HEK293 (cell line): ENCODE results near the gene ISG20L2.

Experiments
- HOXA7 ChIP-seq: sonication (generic); formaldehyde crosslinking; IDR thresholded peaks from 2 replicates; pipeline ENCODE4 v1.8.1; 2022; ENCODE audit warnings: missing genetic modification reagents, borderline replicate concordance
- OVOL3 ChIP-seq: fragments of 450-650 bp; formaldehyde crosslinking; IDR thresholded peaks from 2 replicates; pipeline ENCODE4 v1.5.1; 2016; ENCODE audit warnings: missing biosample characterization, missing genetic modification characterization
- PRDM1 ChIP-seq: fragments of 450-650 bp; formaldehyde crosslinking; IDR thresholded peaks from 2 replicates; pipeline ENCODE4; 2016; ENCODE audit warnings: missing biosample characterization, missing genetic modification characterization
- SALL2 ChIP-seq: fragments of 450-650 bp; formaldehyde crosslinking; IDR thresholded peaks from 2 replicates; pipeline ENCODE4 v1.5.0; 2017; ENCODE audit warnings: missing biosample characterization, mild to moderate bottlenecking, missing genetic modification characterization, borderline replicate concordance
- ZEB2 ChIP-seq: fragments of 450-650 bp; formaldehyde crosslinking; IDR thresholded peaks from 2 replicates; pipeline ENCODE4 v1.5.1; 2016; ENCODE audit warnings: missing biosample characterization, missing genetic modification characterization
- ZFP37 ChIP-seq: fragments of 450-650 bp; formaldehyde crosslinking; IDR thresholded peaks from 2 replicates; pipeline ENCODE4 v1.5.1; 2016; ENCODE audit warnings: missing biosample characterization, missing genetic modification characterization
- ZNF146 ChIP-seq: fragments of 450-650 bp; formaldehyde crosslinking; IDR thresholded peaks from 2 replicates; pipeline ENCODE4 v1.5.1; 2016; ENCODE audit warnings: missing biosample characterization, missing genetic modification characterization
- ZNF19 ChIP-seq: fragments of 450-650 bp; formaldehyde crosslinking; IDR thresholded peaks from 2 replicates; pipeline ENCODE4; 2016; ENCODE audit warnings: missing biosample characterization, missing genetic modification characterization, low read depth
- ZNF416 ChIP-seq: fragments of 450-650 bp; formaldehyde crosslinking; IDR thresholded peaks from 2 replicates; pipeline ENCODE4 v1.5.1; 2016; ENCODE audit warnings: missing biosample characterization, missing genetic modification characterization
- ZNF600 ChIP-seq: fragments of 450-650 bp; formaldehyde crosslinking; IDR thresholded peaks from 2 replicates; pipeline ENCODE4 v1.5.1; 2016; ENCODE audit warnings: missing biosample characterization, missing genetic modification characterization
- ZNF654 ChIP-seq: fragments of 450-650 bp; formaldehyde crosslinking; IDR thresholded peaks from 2 replicates; pipeline ENCODE4 v1.5.1; 2016; ENCODE audit warnings: low read depth, missing biosample characterization, missing genetic modification characterization
- ZNF670 ChIP-seq: fragments of 450-650 bp; formaldehyde crosslinking; IDR thresholded peaks from 2 replicates; pipeline ENCODE4 v1.5.1; 2016; ENCODE audit warnings: missing biosample characterization, missing genetic modification characterization, low read depth
- TF ChIP-seq, protein P1 (sequence below): fragments of 450-650 bp; formaldehyde crosslinking; IDR thresholded peaks from 2 replicates; pipeline ENCODE4 v1.5.1; 2016; ENCODE audit warnings: missing biosample characterization, missing genetic modification characterization
- TF ChIP-seq, protein P2 (sequence below): fragments of 450-650 bp; formaldehyde crosslinking; IDR thresholded peaks from 2 replicates; pipeline ENCODE4 v1.5.1; 2016; ENCODE audit warnings: missing biosample characterization, missing genetic modification characterization

DNA sequence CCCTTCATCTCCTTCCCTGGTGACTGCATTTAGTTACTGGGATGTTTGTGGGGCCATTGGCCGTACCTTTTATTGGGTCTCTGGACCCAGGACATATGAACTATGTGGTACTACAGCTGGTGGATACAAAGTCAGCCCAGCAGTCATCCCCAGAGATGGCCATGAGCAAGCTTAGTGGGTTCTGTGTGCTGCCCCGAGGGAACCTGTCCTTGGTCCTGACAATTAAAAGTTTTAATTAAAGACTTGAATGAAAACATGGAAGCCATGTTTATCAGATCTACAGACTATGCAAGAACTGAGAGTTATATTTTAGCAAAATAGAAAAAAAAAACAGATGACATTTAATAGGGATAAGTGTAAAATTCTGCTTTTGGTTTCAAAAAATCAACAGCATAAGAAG, 48.5 kb downstream of the ISG20L2 start:
- no peak for TF ChIP-seq ZNF654 (tag by site-specific recombination)
- TF ChIP-seq, protein P1, sequence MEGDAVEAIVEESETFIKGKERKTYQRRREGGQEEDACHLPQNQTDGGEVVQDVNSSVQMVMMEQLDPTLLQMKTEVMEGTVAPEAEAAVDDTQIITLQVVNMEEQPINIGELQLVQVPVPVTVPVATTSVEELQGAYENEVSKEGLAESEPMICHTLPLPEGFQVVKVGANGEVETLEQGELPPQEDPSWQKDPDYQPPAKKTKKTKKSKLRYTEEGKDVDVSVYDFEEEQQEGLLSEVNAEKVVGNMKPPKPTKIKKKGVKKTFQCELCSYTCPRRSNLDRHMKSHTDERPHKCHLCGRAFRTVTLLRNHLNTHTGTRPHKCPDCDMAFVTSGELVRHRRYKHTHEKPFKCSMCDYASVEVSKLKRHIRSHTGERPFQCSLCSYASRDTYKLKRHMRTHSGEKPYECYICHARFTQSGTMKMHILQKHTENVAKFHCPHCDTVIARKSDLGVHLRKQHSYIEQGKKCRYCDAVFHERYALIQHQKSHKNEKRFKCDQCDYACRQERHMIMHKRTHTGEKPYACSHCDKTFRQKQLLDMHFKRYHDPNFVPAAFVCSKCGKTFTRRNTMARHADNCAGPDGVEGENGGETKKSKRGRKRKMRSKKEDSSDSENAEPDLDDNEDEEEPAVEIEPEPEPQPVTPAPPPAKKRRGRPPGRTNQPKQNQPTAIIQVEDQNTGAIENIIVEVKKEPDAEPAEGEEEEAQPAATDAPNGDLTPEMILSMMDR (tag by site-specific recombination) = no peak
- no peak for TF ChIP-seq SALL2 (tag by site-specific recombination)
- no peak for TF ChIP-seq ZNF416 (tag by site-specific recombination)
- TF ChIP-seq, protein P2, sequence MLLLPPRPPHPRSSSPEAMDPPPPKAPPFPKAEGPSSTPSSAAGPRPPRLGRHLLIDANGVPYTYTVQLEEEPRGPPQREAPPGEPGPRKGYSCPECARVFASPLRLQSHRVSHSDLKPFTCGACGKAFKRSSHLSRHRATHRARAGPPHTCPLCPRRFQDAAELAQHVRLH = no peak
- TF ChIP-seq ZEB2 (tag by site-specific recombination) = no peak
- no peak for TF ChIP-seq ZNF146 (tag by site-specific recombination)
- TF ChIP-seq HOXA7 (CRISPR knock-in tag) = no peak
- no peak for TF ChIP-seq ZFP37 (tag by site-specific recombination)
- no peak for TF ChIP-seq ZNF600 (tag by site-specific recombination)
- no peak for TF ChIP-seq ZNF19 (tag by site-specific recombination)
- TF ChIP-seq ZNF670 = no peak
- TF ChIP-seq PRDM1 (tag by site-specific recombination) = no peak
- TF ChIP-seq OVOL3 = no peak
